ENCODE results near the gene TMEM255B. TPM values are rescaled to one million over a fixed set of nuclear protein-coding genes. Genes with fewer than 3 reads are reported as not detected.

The TMEM255B gene
- polyA plus RNA-seq, 2 donors: 3.1 to 6.8 TPM

DNA sequence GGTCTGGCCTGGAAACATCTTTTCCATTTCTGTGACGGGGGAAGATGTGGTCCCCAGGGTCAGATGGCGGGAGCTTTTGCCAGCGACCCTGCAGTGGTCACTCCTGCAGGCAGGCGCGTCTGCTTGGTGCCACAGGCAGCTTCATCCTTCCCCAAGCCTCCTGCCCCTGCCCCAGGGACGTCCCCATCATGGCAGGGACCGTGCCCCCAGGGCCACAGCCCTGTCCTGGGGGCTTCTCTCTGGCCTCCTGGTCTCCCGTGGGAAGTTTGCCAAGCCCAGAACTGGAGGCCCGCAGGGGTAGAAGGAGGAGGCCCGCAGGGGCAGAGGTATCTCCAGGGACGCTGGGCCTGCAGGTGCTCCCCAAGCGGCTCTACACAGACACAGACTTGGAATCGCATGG, 47.5 kb downstream of the TMEM255B start:
- Histone ChIP-seq H3K36me3 (ENCODE audit: control insufficient read depth in 2 of 2, insufficient read depth in 2 of 2, low read length in 1 of 2) (no peaks in the 10 kb centered on the region), H3K27me3 (ENCODE audit: control insufficient read depth in 1 of 2, insufficient read depth in 2 of 2, low read length in 2 of 2) (no peaks in the 10 kb centered on the region), H3K4me1 (ENCODE audit: control insufficient read depth in 2 of 2, insufficient read depth in 2 of 2, low read length in 1 of 2) (peaks cover 3 to 10% of the 10 kb centered on the region in 2 donors), H3K27ac (ENCODE audit: low read depth in 2 of 2, low read length in 1 of 2) (no peak overlapping the region), H3K9me3 (ENCODE audit: control insufficient read depth in 2 of 2, insufficient read depth in 1 of 2, low read depth in 1 of 2, low read length in 1 of 2) (peaks cover 0 to 8% of the 10 kb centered on the region in 2 donors), H3K4me3 (ENCODE audit: low read depth in 1 of 2, low read length in 2 of 2) (no peak overlapping the region)
- 91 to 92% methylated on average over 13 of the region's 13 CpGs for WGBS, 2 donors

DNA sequence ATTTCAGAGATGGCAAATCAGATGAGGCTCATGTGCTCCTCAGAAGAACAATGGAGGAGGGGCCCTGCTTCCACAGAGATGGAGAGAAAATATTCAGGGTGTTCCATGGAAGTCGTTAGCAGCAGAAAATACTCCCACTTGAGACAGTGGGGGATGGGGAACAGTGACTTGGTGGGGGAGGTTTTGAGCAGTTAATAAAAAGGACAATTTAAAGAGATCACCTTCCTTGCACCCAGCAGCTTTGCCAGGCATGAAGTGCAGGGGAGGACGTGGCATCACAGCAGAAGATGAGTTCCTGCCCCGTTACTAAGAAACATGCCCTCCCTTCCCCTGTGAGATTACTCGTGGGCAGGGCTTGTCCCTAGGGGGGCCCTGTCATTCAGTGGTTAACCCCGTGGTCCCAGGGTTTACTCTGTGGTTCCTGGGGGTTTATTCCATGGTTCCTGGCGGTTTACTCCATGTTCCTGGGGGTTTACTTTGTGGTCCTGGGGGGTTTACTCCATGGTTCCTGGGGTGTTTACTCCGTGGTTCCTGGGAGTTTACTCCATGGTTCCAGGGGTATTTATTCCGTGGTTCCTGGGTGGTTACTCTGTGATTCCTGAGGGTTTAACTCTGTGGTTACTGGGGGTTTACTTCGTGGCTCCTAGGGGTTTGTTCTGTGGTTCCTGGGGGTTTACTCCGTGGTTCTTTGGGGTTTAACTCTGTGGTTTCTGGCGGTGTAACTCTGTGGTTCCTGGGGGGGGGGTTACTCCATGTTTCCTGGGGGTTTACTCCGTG, 49.2 kb downstream of the TMEM255B start:
- Histone ChIP-seq H3K9me3 (ENCODE audit: control insufficient read depth in 2 of 2, insufficient read depth in 1 of 2, low read depth in 1 of 2, low read length in 1 of 2) (peaks cover 0 to 8% of the 10 kb centered on the region in 2 donors), H3K27ac (ENCODE audit: low read depth in 2 of 2, low read length in 1 of 2) (no peak overlapping the region), H3K27me3 (ENCODE audit: control insufficient read depth in 1 of 2, insufficient read depth in 2 of 2, low read length in 2 of 2) (no peaks in the 10 kb centered on the region), H3K4me3 (ENCODE audit: low read depth in 1 of 2, low read length in 2 of 2) (no peak overlapping the region), H3K36me3 (ENCODE audit: control insufficient read depth in 2 of 2, insufficient read depth in 2 of 2, low read length in 1 of 2) (no peaks in the 10 kb centered on the region), H3K4me1 (ENCODE audit: control insufficient read depth in 2 of 2, insufficient read depth in 2 of 2, low read length in 1 of 2) (peaks cover 0 to 3% of the 10 kb centered on the region in 2 donors)
- WGBS, 2 donors: 78% methylated on average over 12 of the region's 12 CpGs

DNA sequence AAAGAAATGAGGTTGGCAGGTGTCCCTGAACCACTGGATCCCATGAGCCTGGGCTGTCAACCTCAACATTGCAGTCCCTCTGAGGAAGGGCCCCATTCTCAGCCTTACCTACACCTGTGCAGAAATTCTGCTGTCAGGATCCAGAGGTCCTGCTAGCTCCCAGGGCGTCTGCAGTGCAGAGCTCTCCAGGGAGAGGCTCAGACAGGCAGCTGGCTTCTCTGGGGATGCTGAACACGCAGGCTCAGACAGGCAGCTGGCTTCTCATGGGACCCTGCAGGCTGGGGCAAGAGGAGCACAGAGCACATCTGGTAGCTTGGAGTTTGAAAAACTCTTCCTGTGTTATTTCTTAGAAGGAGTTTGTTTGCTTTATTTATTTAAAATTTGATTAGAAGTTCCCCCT, 50.9 kb downstream of the TMEM255B start:
- Histone ChIP-seq H3K36me3 (ENCODE audit: control insufficient read depth in 2 of 2, insufficient read depth in 2 of 2, low read length in 1 of 2) (no peaks in the 10 kb centered on the region), H3K4me1 (ENCODE audit: control insufficient read depth in 2 of 2, insufficient read depth in 2 of 2, low read length in 1 of 2) (no peaks in the 10 kb centered on the region), H3K27me3 (ENCODE audit: control insufficient read depth in 1 of 2, insufficient read depth in 2 of 2, low read length in 2 of 2) (no peaks in the 10 kb centered on the region), H3K27ac (ENCODE audit: low read depth in 2 of 2, low read length in 1 of 2) (no peak overlapping the region), H3K4me3 (ENCODE audit: low read depth in 1 of 2, low read length in 2 of 2) (no peak overlapping the region), H3K9me3 (ENCODE audit: control insufficient read depth in 2 of 2, insufficient read depth in 1 of 2, low read depth in 1 of 2, low read length in 1 of 2) (peaks cover 0 to 8% of the 10 kb centered on the region in 2 donors)
- WGBS, 2 donors: 38 to 44% methylated on average over 2 of the region's 2 CpGs

DNA sequence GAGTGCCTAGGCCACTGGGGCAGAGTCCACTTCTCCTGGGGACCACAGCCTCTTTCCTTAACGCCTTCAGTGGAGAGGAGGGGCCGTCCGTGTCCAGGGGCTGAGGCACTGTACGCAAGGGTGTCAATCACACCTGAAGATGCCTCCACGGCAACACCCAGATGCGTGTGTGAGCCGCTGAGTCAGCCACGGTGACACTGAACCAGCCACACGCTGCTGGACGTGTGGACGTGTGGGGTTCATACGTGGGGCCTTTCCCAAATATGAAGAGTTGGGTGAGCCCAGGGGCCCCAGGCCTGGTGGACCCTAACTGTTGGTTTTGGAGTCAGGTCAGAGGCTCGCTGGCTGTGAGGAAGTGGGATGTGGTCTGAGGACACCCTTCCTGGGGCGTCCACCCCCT, 51.6 kb downstream of the TMEM255B start:
- no peak overlapping the region for H3K27ac ChIP-seq (ENCODE audit: low read depth in 2 of 2, low read length in 1 of 2)
- 84 to 86% methylated on average over 14 of the region's 14 CpGs for WGBS, 2 donors

GRCh38 chr13:113811081-113811928, 52.3 kb downstream of the TMEM255B start:
- no peak overlapping the region for H3K27ac ChIP-seq (ENCODE audit: low read depth in 2 of 2, low read length in 1 of 2)
- no peaks in the 10 kb centered on the region for H3K27me3 ChIP-seq (ENCODE audit: control insufficient read depth in 1 of 2, insufficient read depth in 2 of 2, low read length in 2 of 2)
- peaks cover 0 to 1% of the 10 kb centered on the region in 2 donors for H3K4me1 ChIP-seq (ENCODE audit: control insufficient read depth in 2 of 2, insufficient read depth in 2 of 2, low read length in 1 of 2)
- 86 to 87% methylated on average over 22 to 30 of the region's 30 CpGs for WGBS, 2 donors
- no peaks in the 10 kb centered on the region for H3K36me3 ChIP-seq (ENCODE audit: control insufficient read depth in 2 of 2, insufficient read depth in 2 of 2, low read length in 1 of 2)
- H3K9me3 ChIP-seq (ENCODE audit: control insufficient read depth in 2 of 2, insufficient read depth in 1 of 2, low read depth in 1 of 2, low read length in 1 of 2): peaks cover 0 to 8% of the 10 kb centered on the region in 2 donors
- H3K4me3 ChIP-seq (ENCODE audit: low read depth in 1 of 2, low read length in 2 of 2): no peak overlapping the region

More for the DNA sequence above, 51.6 kb downstream of the TMEM255B start:
- Histone ChIP-seq H3K9me3 (ENCODE audit: control insufficient read depth in 2 of 2, insufficient read depth in 1 of 2, low read depth in 1 of 2, low read length in 1 of 2) (peaks cover 0 to 8% of the 10 kb centered on the region in 2 donors), H3K4me3 (ENCODE audit: low read depth in 1 of 2, low read length in 2 of 2) (no peak overlapping the region), H3K36me3 (ENCODE audit: control insufficient read depth in 2 of 2, insufficient read depth in 2 of 2, low read length in 1 of 2) (no peaks in the 10 kb centered on the region), H3K4me1 (ENCODE audit: control insufficient read depth in 2 of 2, insufficient read depth in 2 of 2, low read length in 1 of 2) (no peaks in the 10 kb centered on the region), H3K27me3 (ENCODE audit: control insufficient read depth in 1 of 2, insufficient read depth in 2 of 2, low read length in 2 of 2) (no peaks in the 10 kb centered on the region)

- H3K36me3 ChIP-seq (ENCODE audit: control insufficient read depth in 2 of 2, insufficient read depth in 2 of 2, low read length in 1 of 2): no peaks in the 10 kb centered on the region
- peaks cover 0 to 8% of the 10 kb centered on the region in 2 donors for H3K9me3 ChIP-seq (ENCODE audit: control insufficient read depth in 2 of 2, insufficient read depth in 1 of 2, low read depth in 1 of 2, low read length in 1 of 2)
- no peak overlapping the region for H3K4me3 ChIP-seq (ENCODE audit: low read depth in 1 of 2, low read length in 2 of 2)
- H3K27me3 ChIP-seq (ENCODE audit: control insufficient read depth in 1 of 2, insufficient read depth in 2 of 2, low read length in 2 of 2): no peaks in the 10 kb centered on the region
- H3K27ac ChIP-seq (ENCODE audit: low read depth in 2 of 2, low read length in 1 of 2): no peak overlapping the region
- peaks cover 0 to 3% of the 10 kb centered on the region in 2 donors for H3K4me1 ChIP-seq (ENCODE audit: control insufficient read depth in 2 of 2, insufficient read depth in 2 of 2, low read length in 1 of 2)
- 81 to 85% methylated on average over 44 to 51 of the region's 51 CpGs for WGBS, 2 donors
Measured at GRCh38 chr13:113812178-113813040, 53.4 kb downstream of the TMEM255B start.

DNA sequence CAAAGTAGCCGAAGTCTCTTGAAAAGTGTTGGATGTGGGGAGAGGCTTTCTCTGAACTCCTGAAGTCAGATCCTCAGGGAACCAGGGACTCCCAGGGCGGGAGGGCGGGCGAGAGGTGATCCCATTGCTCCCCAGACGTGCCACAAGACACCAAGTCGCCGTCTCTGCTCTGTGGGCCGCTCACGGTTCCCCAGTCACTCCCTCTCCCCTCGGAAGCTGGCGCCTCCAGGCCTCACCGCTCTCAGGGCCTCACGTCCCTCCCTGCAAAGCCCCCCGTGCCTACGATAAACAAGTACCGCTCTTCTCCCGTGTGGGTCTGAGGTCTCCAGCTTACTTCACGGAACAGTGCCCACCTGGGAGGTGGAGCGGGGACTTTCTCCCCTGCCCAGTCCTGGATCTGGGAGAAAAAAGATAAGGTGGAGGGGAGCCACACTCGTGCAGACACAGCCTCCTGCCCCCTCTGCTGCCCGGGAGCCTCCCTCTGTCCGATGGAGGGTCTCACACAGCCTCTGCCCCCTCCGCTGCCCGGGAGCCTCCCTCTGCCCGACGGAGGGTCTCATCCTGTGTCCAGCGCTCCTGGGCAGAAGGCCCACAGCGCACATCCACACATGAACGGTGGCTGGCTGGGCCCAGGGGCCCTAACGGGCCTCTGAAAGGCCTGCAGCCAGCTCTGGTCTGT, 54.2 kb downstream of the TMEM255B start:
- Histone ChIP-seq H3K4me3 (ENCODE audit: low read depth in 1 of 2, low read length in 2 of 2) (no peak overlapping the region), H3K27me3 (ENCODE audit: control insufficient read depth in 1 of 2, insufficient read depth in 2 of 2, low read length in 2 of 2) (no peaks in the 10 kb centered on the region), H3K36me3 (ENCODE audit: control insufficient read depth in 2 of 2, insufficient read depth in 2 of 2, low read length in 1 of 2) (peaks cover 0 to 1% of the 10 kb centered on the region in 2 donors), H3K4me1 (ENCODE audit: control insufficient read depth in 2 of 2, insufficient read depth in 2 of 2, low read length in 1 of 2) (peaks cover 0 to 3% of the 10 kb centered on the region in 2 donors), H3K9me3 (ENCODE audit: control insufficient read depth in 2 of 2, insufficient read depth in 1 of 2, low read depth in 1 of 2, low read length in 1 of 2) (peaks cover 0 to 4% of the 10 kb centered on the region in 2 donors), H3K27ac (ENCODE audit: low read depth in 2 of 2, low read length in 1 of 2) (no peak overlapping the region)
- 85% methylated on average over 25 to 30 of the region's 30 CpGs for WGBS, 2 donors

GRCh38 chr13:113813749-113814434, 54.9 kb downstream of the TMEM255B start:
- Histone ChIP-seq H3K9me3 (ENCODE audit: control insufficient read depth in 2 of 2, insufficient read depth in 1 of 2, low read depth in 1 of 2, low read length in 1 of 2) (peaks cover 0 to 3% of the 10 kb centered on the region in 2 donors), H3K27me3 (ENCODE audit: control insufficient read depth in 1 of 2, insufficient read depth in 2 of 2, low read length in 2 of 2) (no peaks in the 10 kb centered on the region), H3K36me3 (ENCODE audit: control insufficient read depth in 2 of 2, insufficient read depth in 2 of 2, low read length in 1 of 2) (peaks cover 0 to 3% of the 10 kb centered on the region in 2 donors), H3K4me3 (ENCODE audit: low read depth in 1 of 2, low read length in 2 of 2) (no peak overlapping the region), H3K27ac (ENCODE audit: low read depth in 2 of 2, low read length in 1 of 2) (no peak overlapping the region), H3K4me1 (ENCODE audit: control insufficient read depth in 2 of 2, insufficient read depth in 2 of 2, low read length in 1 of 2) (peaks cover 3 to 5% of the 10 kb centered on the region in 2 donors)
- WGBS, 2 donors: 65 to 72% methylated on average over 28 of the region's 28 CpGs

Data from esophagus (tissue), 2 donors.